ENCODE measurements around the gene BPIFB3. TPM values are rescaled to one million over a fixed set of nuclear protein-coding genes. Genes with fewer than 3 reads are reported as not detected.

Gene BPIFB3
- total RNA-seq, 1 experiment from 2014 or later: not detected

- no peaks in the 10 kb centered on the region for H3K36me3 ChIP-seq
- H3K9me3 ChIP-seq: no peaks in the 10 kb centered on the region
- no peaks in the 10 kb centered on the region for H3K27me3 ChIP-seq
- no peak overlapping the region for H3K4me3 ChIP-seq
- no peak for DNase-seq
Observed at GRCh38 chr20:33013701-33014326, 39.9 kb upstream of the BPIFB3 start.

- H3K36me3 ChIP-seq: no peaks in the 10 kb centered on the region
- DNase-seq: no peak
- H3K27me3 ChIP-seq: no peaks in the 10 kb centered on the region
Observed at GRCh38 chr20:33014336-33015113, 39.2 kb upstream of the BPIFB3 start.

GRCh38 chr20:33015114-33015484, 38.6 kb upstream of the BPIFB3 start:
- H3K27me3 ChIP-seq: no peaks in the 10 kb centered on the region
- no peaks in the 10 kb centered on the region for H3K9me3 ChIP-seq
- no peak overlapping the region for H3K4me3 ChIP-seq
- no peak for DNase-seq
- no peaks in the 10 kb centered on the region for H3K36me3 ChIP-seq

More at GRCh38 chr20:33014336-33015113, 39.2 kb upstream of the BPIFB3 start:
- Histone ChIP-seq H3K4me3 (no peak overlapping the region), H3K9me3 (no peaks in the 10 kb centered on the region)

GRCh38 chr20:33015700-33016580, 37.8 kb upstream of the BPIFB3 start:
- no peaks in the 10 kb centered on the region for H3K27me3 ChIP-seq

GRCh38 chr20:33016581-33017109, 37.1 kb upstream of the BPIFB3 start:
- Histone ChIP-seq H3K27me3 (no peaks in the 10 kb centered on the region), H3K4me3 (no peak overlapping the region), H3K36me3 (no peaks in the 10 kb centered on the region), H3K9me3 (no peaks in the 10 kb centered on the region)
- DNase-seq: no peak

More at GRCh38 chr20:33015700-33016580, 37.8 kb upstream of the BPIFB3 start:
- DNase-seq: no peak
- H3K9me3 ChIP-seq: no peaks in the 10 kb centered on the region
- H3K4me3 ChIP-seq: no peak overlapping the region
- H3K36me3 ChIP-seq: no peaks in the 10 kb centered on the region

- Histone ChIP-seq H3K27me3 (no peaks in the 10 kb centered on the region), H3K9me3 (no peaks in the 10 kb centered on the region), H3K4me3 (no peak overlapping the region), H3K36me3 (no peaks in the 10 kb centered on the region)
- no peak for DNase-seq
Observed at GRCh38 chr20:33017542-33017941, 36.2 kb upstream of the BPIFB3 start.

- H3K4me3 ChIP-seq: no peak overlapping the region
- H3K27me3 ChIP-seq: no peaks in the 10 kb centered on the region
- H3K9me3 ChIP-seq: no peaks in the 10 kb centered on the region
- no peak for DNase-seq
- no peaks in the 10 kb centered on the region for H3K36me3 ChIP-seq
Observed at GRCh38 chr20:33018169-33018931, 35.4 kb upstream of the BPIFB3 start.

GRCh38 chr20:33019465-33020277, 34.0 kb upstream of the BPIFB3 start:
- no peaks in the 10 kb centered on the region for H3K9me3 ChIP-seq
- H3K36me3 ChIP-seq: no peaks in the 10 kb centered on the region
- H3K27me3 ChIP-seq: no peaks in the 10 kb centered on the region
- no peak overlapping the region for H3K4me3 ChIP-seq
- no peak for DNase-seq

GRCh38 chr20:33020278-33021161, 33.2 kb upstream of the BPIFB3 start:
- H3K9me3 ChIP-seq: no peaks in the 10 kb centered on the region
- no peak for DNase-seq
- no peak overlapping the region for H3K4me3 ChIP-seq
- no peaks in the 10 kb centered on the region for H3K27me3 ChIP-seq
- no peaks in the 10 kb centered on the region for H3K36me3 ChIP-seq

- no peak for DNase-seq
- Histone ChIP-seq H3K9me3 (no peaks in the 10 kb centered on the region), H3K36me3 (no peaks in the 10 kb centered on the region), H3K4me3 (no peak overlapping the region), H3K27me3 (no peaks in the 10 kb centered on the region)
Observed at GRCh38 chr20:33021879-33022278, 31.8 kb upstream of the BPIFB3 start.

GRCh38 chr20:33022289-33022688, 31.4 kb upstream of the BPIFB3 start:
- no peaks in the 10 kb centered on the region for H3K36me3 ChIP-seq
- no peak overlapping the region for H3K4me3 ChIP-seq
- H3K9me3 ChIP-seq: no peaks in the 10 kb centered on the region
- no peaks in the 10 kb centered on the region for H3K27me3 ChIP-seq
- no peak for DNase-seq

- no peaks in the 10 kb centered on the region for H3K9me3 ChIP-seq
- DNase-seq: no peak
- no peaks in the 10 kb centered on the region for H3K27me3 ChIP-seq
- H3K4me3 ChIP-seq: no peak overlapping the region
- H3K36me3 ChIP-seq: no peaks in the 10 kb centered on the region
Observed at GRCh38 chr20:33022694-33023438, 30.8 kb upstream of the BPIFB3 start.

GRCh38 chr20:33023439-33024242, 30.1 kb upstream of the BPIFB3 start:
- no peak overlapping the region for H3K4me3 ChIP-seq
- no peaks in the 10 kb centered on the region for H3K9me3 ChIP-seq
- no peak for DNase-seq
- H3K27me3 ChIP-seq: no peaks in the 10 kb centered on the region
- no peaks in the 10 kb centered on the region for H3K36me3 ChIP-seq

GRCh38 chr20:33024243-33024560, 29.5 kb upstream of the BPIFB3 start:
- DNase-seq: no peak
- Histone ChIP-seq H3K36me3 (no peaks in the 10 kb centered on the region), H3K27me3 (no peaks in the 10 kb centered on the region), H3K4me3 (no peak overlapping the region), H3K9me3 (no peaks in the 10 kb centered on the region)

Measured in MG63 (cell line).